HuH-7.5 (cell line): Measurements from ENCODE around the gene NRG3.

Source experiments
- DNase-seq: peaks from one replicate; pipeline ENCODE4 v3.0.0; 2011; ENCODE audit warnings: low spot score

The NRG3 gene

GRCh38 chr10:83012866-83013265, 1137.9 kb downstream of the NRG3 start:
- no peak for DNase-seq

DNA sequence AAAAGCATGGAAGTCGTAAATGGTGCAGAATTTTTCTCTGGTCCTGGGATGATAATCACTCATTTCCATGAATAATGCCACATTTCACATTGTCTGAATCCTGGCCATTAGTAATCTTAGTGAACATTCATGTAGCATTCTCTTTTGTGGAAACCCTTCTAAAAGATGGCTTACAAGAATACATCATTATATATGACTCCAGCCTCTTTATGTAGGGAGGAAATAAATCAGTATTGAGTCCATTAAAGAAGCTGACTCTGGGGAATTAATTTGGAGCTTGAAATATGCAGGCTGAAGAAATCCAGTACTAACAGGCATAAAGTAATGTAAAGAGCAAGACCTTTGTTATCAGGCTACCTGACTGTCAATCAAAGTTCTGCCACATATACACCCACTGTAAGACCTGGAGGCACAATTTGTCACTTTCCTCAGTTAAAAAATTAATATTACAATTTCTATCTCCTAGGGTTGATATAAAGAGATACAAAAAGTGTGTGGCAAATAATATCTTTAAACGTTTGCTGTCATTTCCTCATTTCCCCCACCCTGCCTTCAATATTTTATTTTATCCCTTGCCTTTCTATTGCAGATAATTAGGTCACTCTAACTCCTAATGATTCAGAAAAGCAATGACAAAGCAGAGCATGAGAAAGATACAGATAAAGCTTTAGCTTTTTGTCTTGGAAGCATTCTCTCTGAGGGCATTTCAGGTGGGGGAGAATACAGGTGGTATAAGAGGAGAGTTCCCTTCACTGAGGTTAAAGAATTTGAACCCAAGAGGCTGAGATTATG, 1142.3 kb downstream of the NRG3 start:
- DNase-seq: no peak

DNA sequence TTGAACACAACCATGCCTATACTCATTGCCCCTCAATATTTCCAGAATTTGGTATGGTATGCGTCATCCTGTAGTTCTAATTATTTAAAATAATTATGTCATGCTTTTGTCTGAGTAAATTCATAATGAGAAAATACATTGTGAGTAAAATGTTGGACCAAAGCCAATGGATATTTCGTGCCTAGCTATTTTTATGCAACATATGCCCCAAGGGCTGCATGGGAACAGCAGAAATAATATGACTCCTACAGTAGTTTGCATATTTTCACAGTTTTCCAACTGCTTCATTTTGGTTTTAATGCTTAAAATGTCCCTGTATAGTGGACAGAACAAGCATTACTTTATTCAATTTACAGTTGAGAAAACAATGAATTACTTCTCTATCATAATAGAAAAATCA, 1148.7 kb downstream of the NRG3 start:
- no peak for DNase-seq
